GDM1 (cell line): Measurements from ENCODE around the gene IDH2.
"Not testable (repeated sequence)": the region's sequence is repeated elsewhere in the genome, so short reads cannot be mapped to it uniquely, and the experiment has no call there.

Experiments used
- DNase-seq: peaks from one replicate; lab custom pipeline; 2025; lab: John Stamatoyannopoulos, UW

Gene IDH2

GRCh38 chr15:90114451-90114901, 12.2 kb upstream of the IDH2 start:
- DNase-seq: no peak

DNA sequence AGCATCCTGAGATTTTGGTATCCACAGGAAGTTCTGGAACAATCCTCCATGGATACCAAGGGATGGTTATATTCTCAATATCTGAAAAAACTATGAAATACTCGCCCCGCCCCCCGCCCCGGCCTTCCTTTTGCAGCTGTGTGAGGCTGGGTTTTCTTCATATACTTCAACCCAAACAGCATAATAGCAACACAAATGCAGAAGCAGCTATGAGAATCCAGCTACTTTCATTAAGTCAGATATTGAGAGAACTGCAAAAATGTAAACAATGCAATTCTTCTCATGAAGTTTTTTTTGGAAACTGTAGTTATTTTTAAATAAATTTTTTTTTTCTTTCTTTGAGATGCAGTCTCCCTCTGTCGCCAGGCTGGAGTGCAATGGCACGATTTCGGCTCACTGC, 10.9 kb upstream of the IDH2 start:
- no peak for DNase-seq

- not testable (repeated sequence) for DNase-seq
These were observed 7.0 kb upstream of the IDH2 start for GRCh38 chr15:90109163-90109751.

- DNase-seq: not testable (repeated sequence)
These were observed 5.8 kb upstream of the IDH2 start for GRCh38 chr15:90108038-90108437.

GRCh38 chr15:90106522-90107117, 4.4 kb upstream of the IDH2 start:
- no peak for DNase-seq

GRCh38 chr15:90105521-90105920, 3.3 kb upstream of the IDH2 start:
- no peak for DNase-seq

- no peak for DNase-seq
These were observed 2.3 kb upstream of the IDH2 start for GRCh38 chr15:90104551-90104950.

GRCh38 chr15:90103701-90104329, 1.5 kb upstream of the IDH2 start:
- DNase-seq: no peak

GRCh38 chr15:90101130-90101968, 919 bp downstream of the IDH2 start:
- DNase-seq: peak; percentile 46

DNA sequence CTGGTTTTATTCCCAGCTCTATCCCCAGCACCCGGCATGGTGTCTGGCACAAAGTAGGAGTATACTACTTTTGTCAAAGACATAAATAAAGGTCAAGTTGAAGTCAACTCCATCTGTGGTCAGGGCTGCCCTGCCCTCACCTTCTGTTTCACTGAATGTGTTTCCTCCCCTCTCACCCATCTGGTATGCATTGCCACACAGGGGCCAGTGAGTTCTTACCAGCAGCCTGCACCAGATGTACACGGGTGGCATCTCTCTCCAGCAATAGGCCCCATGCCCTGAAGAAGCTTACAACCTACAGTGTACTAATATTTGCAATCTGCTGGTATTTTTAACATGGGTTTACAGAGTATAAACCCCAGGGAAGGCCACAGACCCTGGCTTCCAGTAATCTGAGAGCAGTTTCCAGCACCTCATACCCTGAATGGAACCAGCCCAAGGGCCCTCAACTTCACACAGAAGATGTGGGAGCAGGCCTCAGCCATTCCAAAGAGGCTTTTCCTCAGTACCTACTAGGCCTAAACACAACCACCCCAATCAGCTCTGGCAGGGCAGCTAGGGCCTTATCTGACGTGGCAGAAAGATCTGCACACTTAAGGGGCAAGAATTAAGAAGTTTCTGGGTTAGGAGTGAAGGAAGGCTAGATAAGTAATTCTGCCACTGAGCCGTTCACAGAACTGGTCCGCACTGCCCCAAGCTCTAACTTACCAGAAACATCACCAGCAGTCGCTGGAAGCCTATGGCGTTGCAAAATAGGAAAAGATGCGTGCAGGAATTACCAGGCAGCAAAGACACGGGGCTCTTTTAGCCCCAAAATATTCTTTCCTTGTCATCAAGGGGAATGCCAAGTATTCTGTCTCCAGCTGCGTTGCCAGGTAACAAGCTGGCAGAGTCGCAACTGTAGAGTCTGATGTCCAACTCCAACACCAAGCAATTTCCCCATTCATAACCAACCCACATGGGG, 2.1 kb downstream of the IDH2 start:
- DNase-seq: no peak

- DNase-seq: no peak
These were observed 3.0 kb downstream of the IDH2 start for GRCh38 chr15:90099072-90099867.

DNA sequence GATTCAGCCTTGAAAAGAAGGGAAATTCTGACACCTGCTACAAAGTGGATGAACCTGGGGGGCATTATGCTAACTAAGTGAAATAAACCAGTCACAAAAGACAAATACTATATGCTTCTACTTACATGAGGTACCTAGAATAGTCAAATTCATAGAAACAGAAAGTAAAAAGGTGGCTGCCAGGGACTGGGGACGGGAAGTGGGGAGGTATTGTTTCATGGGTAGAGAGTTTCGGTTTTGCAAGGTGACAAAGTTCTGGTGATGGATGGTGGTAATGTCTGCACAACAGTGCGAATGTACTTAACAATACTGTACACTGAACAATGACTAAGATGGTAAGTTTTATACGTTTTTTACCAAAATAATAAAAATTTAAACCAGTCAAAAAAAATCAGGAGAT, 4.8 kb downstream of the IDH2 start:
- DNase-seq: no peak

DNA sequence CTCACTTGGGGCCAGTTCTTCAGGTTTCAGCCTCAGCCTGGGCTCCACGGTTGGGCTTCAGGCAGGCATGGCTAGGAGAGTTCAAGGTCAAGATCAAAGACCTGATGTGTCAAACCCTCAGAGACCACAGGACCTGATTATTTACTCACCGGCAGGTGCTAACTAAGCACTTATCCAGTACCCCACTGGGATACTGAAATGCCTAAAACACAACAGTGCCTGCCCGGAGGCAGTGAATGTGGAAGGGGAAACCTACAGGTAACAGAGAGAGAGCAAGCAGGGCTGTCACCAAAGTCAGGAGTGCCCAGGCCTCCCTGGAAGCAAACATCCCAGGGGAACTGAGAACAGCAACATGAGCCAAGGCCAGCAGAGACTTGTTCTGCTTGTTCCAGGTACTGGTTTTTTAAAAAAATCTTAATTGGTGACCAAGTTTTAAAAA, 6.7 kb downstream of the IDH2 start:
- no peak for DNase-seq

- DNase-seq: no peak
These were observed 10.9 kb downstream of the IDH2 start for GRCh38 chr15:90091156-90091931.

GRCh38 chr15:90090226-90090848, 11.9 kb downstream of the IDH2 start:
- DNase-seq: no peak

- DNase-seq: peak; percentile 8
These were observed 14.7 kb downstream of the IDH2 start for GRCh38 chr15:90087454-90088154.

- DNase-seq: peak; percentile 61
These were observed 15.4 kb downstream of the IDH2 start for GRCh38 chr15:90086868-90087268.

- DNase-seq: no peak
These were observed 16.7 kb downstream of the IDH2 start for GRCh38 chr15:90085565-90085964.
